Neural cell (in vitro differentiated cells): ENCODE measurements around the gene INHBC. TPM values are rescaled to one million over a fixed set of nuclear protein-coding genes. Genes with fewer than 3 reads are reported as not detected.

Experiments
- H2AFZ ChIP-seq: fragments of 200-600, 300-800 bp; sonication (generic), shearing (Covaris generic); 2 replicates; pipeline ENCODE4 v1.6.0; 2014; ENCODE audit warnings: low read depth, mild to moderate bottlenecking, antibody characterized with exemption, low read length, moderate library complexity
- H3F3A ChIP-seq: fragments of 200-600 bp; shearing (Covaris generic); 2 replicates; pipeline ENCODE4 v1.6.1; 2016; ENCODE audit warnings: mild to moderate bottlenecking, moderate library complexity, mixed read lengths, antibody characterized with exemption, low read length; ENCODE audit not compliant: insufficient read depth, poor library complexity, severe bottlenecking
- H3K27ac ChIP-seq: fragments of 200-600, 300-800 bp; sonication (generic), shearing (Covaris generic); 2 replicates; pipeline ENCODE4 v1.5.1; 2014; ENCODE audit warnings: mild to moderate bottlenecking, low read length, moderate library complexity
- H3K27me3 ChIP-seq: fragments of 300-800, 200-600 bp; sonication (generic), shearing (Covaris generic); 2 replicates; pipeline ENCODE4 v1.6.0; 2014; ENCODE audit warnings: mild to moderate bottlenecking, low read depth, low read length, moderate library complexity; ENCODE audit not compliant: insufficient read depth
- H3K36me3 ChIP-seq: fragments of 300-800, 200-600 bp; sonication (generic), shearing (Covaris generic); 2 replicates; pipeline ENCODE4 v1.5.1; 2014; ENCODE audit warnings: mild to moderate bottlenecking, antibody characterized with exemption, low read length, moderate library complexity; ENCODE audit not compliant: insufficient read depth
- H3K4me2 ChIP-seq: fragments of 300-800, 200-600 bp; sonication (generic), shearing (Covaris generic); 2 replicates; pipeline ENCODE4 v1.6.0; 2014; ENCODE audit warnings: mild to moderate bottlenecking, low read length
- H3K4me3 ChIP-seq: fragments of 300-800, 200-600 bp; sonication (generic), shearing (Covaris generic); 2 replicates; pipeline ENCODE4 v1.5.1; 2014; ENCODE audit warnings: mild to moderate bottlenecking, low read length, moderate library complexity
- H3K79me2 ChIP-seq: fragments of 200-600 bp; shearing (Covaris generic); replicated peaks from 2 replicates; pipeline ENCODE4 v1.6.0; 2014; ENCODE audit warnings: mild to moderate bottlenecking, low read length, moderate library complexity; ENCODE audit not compliant: insufficient read depth
- H3K9ac ChIP-seq: fragments of 300-800, 200-600 bp; sonication (generic), shearing (Covaris generic); 2 replicates; pipeline ENCODE4 v1.6.1; 2016; ENCODE audit warnings: mild to moderate bottlenecking, low read length, mixed read lengths
- H3K9me2 ChIP-seq: fragments of 200-600 bp; shearing (Covaris generic); 2 replicates; pipeline ENCODE4 v1.6.1; 2016; ENCODE audit warnings: mild to moderate bottlenecking, low read length, mixed read lengths; ENCODE audit not compliant: insufficient read depth
- H3K9me3 ChIP-seq: fragments of 200-600, 300-800 bp; sonication (generic), shearing (Covaris generic); 2 replicates; pipeline ENCODE4 v1.6.1; 2016; ENCODE audit warnings: mild to moderate bottlenecking, mixed run types, low read length, moderate library complexity, mixed read lengths
- H4K20me1 ChIP-seq: fragments of 200-600 bp; shearing (Covaris generic); 2 replicates; pipeline ENCODE4 v1.6.1; 2016; ENCODE audit warnings: mild to moderate bottlenecking, mixed run types; ENCODE audit not compliant: insufficient read depth
- EP300 ChIP-seq: fragments of 450-650 bp; conservative IDR thresholded peaks from 2 replicates; pipeline ENCODE4 v1.6.1; 2014; ENCODE audit warnings: antibody characterized with exemption, mild to moderate bottlenecking, moderate library complexity; ENCODE audit not compliant: poor library complexity, severe bottlenecking
- EZH2 ChIP-seq: fragments of 200-600, 300-800 bp; shearing (Covaris generic), sonication (generic); IDR thresholded peaks from 2 replicates; pipeline ENCODE4 v1.6.1; 2014; ENCODE audit warnings: antibody characterized with exemption, low read length, borderline replicate concordance, mild to moderate bottlenecking; ENCODE audit not compliant: insufficient read depth, poor library complexity, severe bottlenecking
- MXI1 ChIP-seq: fragments of 450-650 bp; conservative IDR thresholded peaks from 2 replicates; pipeline ENCODE4 v1.6.1; 2014; ENCODE audit warnings: antibody characterized with exemption, mild to moderate bottlenecking; ENCODE audit not compliant: poor library complexity, severe bottlenecking
- POLR2AphosphoS5 ChIP-seq: IDR thresholded peaks from 2 replicates; pipeline ENCODE4 v1.6.1; 2012
- RAD21 ChIP-seq: fragments of 450-650 bp; conservative IDR thresholded peaks from 2 replicates; pipeline ENCODE4 v1.6.1; 2014; ENCODE audit warnings: antibody characterized with exemption, mild to moderate bottlenecking, moderate library complexity
- SMC3 ChIP-seq: fragments of 450-650 bp; conservative IDR thresholded peaks from 2 replicates; pipeline ENCODE4 v1.6.1; 2014; ENCODE audit warnings: antibody characterized with exemption, mild to moderate bottlenecking, moderate library complexity; ENCODE audit not compliant: poor library complexity
- TAF1 ChIP-seq: IDR thresholded peaks from 2 replicates; pipeline ENCODE4 v1.6.1; 2012; ENCODE audit warnings: low read depth
- polyA plus RNA-seq: library from polyadenylated mRNA; depleted of rRNA; stranded (reverse); fragments of >200 nt; gene quantifications from 2 replicates; pipeline ENCODE4 v1.2.3, GENCODE V29; 2014
- TF ChIP-seq, protein P1 (sequence below): IDR thresholded peaks from 2 replicates; pipeline ENCODE4 v1.6.1; 2012; ENCODE audit warnings: borderline replicate concordance
- TF ChIP-seq, protein P2 (sequence below): fragments of 450-650 bp; IDR thresholded peaks from 2 replicates; pipeline ENCODE4 v1.5.1; 2014; ENCODE audit warnings: antibody characterized with exemption, mild to moderate bottlenecking, moderate library complexity; ENCODE audit not compliant: poor library complexity, severe bottlenecking

The INHBC gene
- polyA plus RNA-seq, 1 donor from 2014 or later = not detected

DNA sequence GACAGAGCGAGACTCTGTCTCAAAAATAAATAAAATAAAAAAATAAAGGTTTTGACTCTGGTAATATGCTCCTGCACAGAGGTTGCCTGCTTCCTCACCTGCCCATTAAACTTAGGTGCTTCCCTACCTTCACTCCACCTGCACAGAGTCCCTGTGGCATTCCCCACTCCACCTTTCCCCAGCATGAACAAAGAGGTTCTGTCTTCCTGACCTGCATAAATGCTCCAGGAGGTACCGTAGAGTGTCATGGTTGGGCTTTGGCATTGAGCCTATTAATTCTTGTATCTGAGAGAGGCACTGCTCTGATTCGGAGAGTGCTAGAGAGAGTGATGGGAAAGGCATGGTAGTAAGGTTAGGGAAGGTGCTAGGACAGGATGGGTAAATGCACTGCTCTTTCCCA, 38.8 kb downstream of the INHBC start:
- Histone ChIP-seq H3K9me2 (no peaks in the 10 kb centered on the region), H3K4me3 (no peak overlapping the region), H3F3A (no peaks in the 10 kb centered on the region), H3K79me2 (no peaks in the 10 kb centered on the region), H3K27ac (no peak overlapping the region), H2AFZ (no peak overlapping the region), H3K9ac (no peak overlapping the region), H3K9me3 (no peaks in the 10 kb centered on the region), H4K20me1 (no peaks in the 10 kb centered on the region), H3K27me3 (peaks cover 76% of the 10 kb centered on the region), H3K36me3 (no peaks in the 10 kb centered on the region), H3K4me2 (no peak overlapping the region)
- TF ChIP-seq POLR2AphosphoS5 (no peak), MXI1 (no peak)

DNA sequence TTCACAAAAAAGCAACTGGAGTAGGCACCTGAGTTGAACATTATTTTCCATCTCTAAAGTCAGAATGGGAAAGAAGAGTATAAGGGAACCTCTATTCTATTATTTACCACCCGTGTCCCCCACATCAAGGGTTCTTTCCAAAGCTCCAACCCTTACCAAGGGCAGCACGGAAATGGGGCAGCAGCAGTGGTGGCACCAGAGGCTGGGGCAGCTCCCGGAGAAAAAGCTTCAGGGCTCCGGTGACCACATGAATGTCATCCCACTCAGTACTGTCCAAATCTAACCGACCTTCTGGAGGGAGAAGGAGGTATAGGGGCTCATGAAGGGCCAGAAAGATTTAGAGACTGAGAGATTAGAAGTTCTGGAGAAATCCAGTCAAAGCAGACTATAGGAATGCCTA, 39.3 kb downstream of the INHBC start:
- Histone ChIP-seq H3K9me3 (no peaks in the 10 kb centered on the region), H3K4me2 (no peak overlapping the region), H3K9ac (no peak overlapping the region), H4K20me1 (no peaks in the 10 kb centered on the region), H3K36me3 (no peaks in the 10 kb centered on the region), H3K79me2 (no peaks in the 10 kb centered on the region), H3K4me3 (no peak overlapping the region), H3K27ac (no peak overlapping the region), H3K27me3 (peaks cover 81% of the 10 kb centered on the region), H3K9me2 (no peaks in the 10 kb centered on the region), H3F3A (no peaks in the 10 kb centered on the region), H2AFZ (no peak overlapping the region)
- TF ChIP-seq EP300 = no peak
- no peak for TF ChIP-seq RAD21
- no peak for TF ChIP-seq TAF1
- no peak for TF ChIP-seq MXI1
- TF ChIP-seq POLR2AphosphoS5 = no peak
- TF ChIP-seq EZH2 = no peak
- TF ChIP-seq SMC3 = no peak

DNA sequence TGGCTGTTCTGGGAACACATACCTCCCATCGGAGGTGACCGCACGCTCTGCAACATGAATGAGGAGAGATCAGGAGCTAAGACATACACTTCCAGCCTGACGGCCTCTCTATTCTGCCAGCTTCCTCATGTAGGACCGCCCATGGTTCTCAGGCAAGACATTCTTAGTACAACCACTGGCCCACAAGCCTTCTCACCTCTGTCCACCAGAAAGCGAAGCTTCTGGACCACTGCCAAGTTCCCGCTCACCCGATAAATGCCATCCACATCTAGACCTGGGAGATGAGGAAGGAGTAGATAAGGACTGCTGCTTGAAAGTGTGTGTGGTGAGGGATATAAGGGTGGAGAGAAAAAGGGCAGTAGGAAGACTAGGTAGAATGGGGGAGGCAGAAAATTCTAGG, 39.8 kb downstream of the INHBC start:
- H2AFZ ChIP-seq = no peak overlapping the region
- no peak overlapping the region for H3K9ac ChIP-seq
- no peaks in the 10 kb centered on the region for H3F3A ChIP-seq
- H3K27me3 ChIP-seq = peaks cover 87% of the 10 kb centered on the region
- no peaks in the 10 kb centered on the region for H3K36me3 ChIP-seq
- H3K4me3 ChIP-seq = no peak overlapping the region
- H3K9me2 ChIP-seq = no peaks in the 10 kb centered on the region
- no peak overlapping the region for H3K27ac ChIP-seq
- no peak overlapping the region for H3K4me2 ChIP-seq
- no peaks in the 10 kb centered on the region for H4K20me1 ChIP-seq
- TF ChIP-seq EZH2 = no peak
- no peak for TF ChIP-seq TAF1
- no peaks in the 10 kb centered on the region for H3K79me2 ChIP-seq
- no peaks in the 10 kb centered on the region for H3K9me3 ChIP-seq

DNA sequence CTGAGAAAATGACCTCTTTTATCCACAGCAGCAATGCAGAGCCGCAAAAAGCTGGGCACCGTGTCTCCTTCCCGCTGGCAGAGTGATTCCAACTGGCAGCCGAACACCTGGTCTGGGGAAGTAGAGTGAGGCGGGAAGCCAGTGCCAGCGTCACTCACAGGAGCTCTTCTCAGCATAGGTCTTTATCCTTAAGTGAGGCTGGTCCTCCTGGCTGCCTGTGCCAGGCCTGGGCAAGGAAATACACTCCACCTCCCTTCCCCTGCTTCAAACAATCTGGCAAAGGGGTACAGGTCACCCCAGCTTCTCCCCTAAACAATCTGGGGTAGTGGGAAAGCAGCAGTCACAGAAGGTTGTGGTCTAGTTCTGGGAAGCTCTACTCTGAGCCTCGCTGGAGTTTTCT, 40.3 kb downstream of the INHBC start:
- H2AFZ ChIP-seq = no peak overlapping the region
- H3K9me3 ChIP-seq = no peaks in the 10 kb centered on the region
- no peaks in the 10 kb centered on the region for H3K36me3 ChIP-seq
- H3K4me3 ChIP-seq = peak overlapping the region; percentile 61
- peaks cover 91% of the 10 kb centered on the region for H3K27me3 ChIP-seq
- peak overlapping the region; percentile 5 for H3K9ac ChIP-seq
- H3K79me2 ChIP-seq = no peaks in the 10 kb centered on the region
- no peaks in the 10 kb centered on the region for H4K20me1 ChIP-seq
- TF ChIP-seq EP300 (no peak), EZH2 (no peak), SMC3 (no peak), TAF1 (no peak), POLR2AphosphoS5 (no peak), RAD21 (no peak), MXI1 (no peak)
- TF ChIP-seq, protein P1, sequence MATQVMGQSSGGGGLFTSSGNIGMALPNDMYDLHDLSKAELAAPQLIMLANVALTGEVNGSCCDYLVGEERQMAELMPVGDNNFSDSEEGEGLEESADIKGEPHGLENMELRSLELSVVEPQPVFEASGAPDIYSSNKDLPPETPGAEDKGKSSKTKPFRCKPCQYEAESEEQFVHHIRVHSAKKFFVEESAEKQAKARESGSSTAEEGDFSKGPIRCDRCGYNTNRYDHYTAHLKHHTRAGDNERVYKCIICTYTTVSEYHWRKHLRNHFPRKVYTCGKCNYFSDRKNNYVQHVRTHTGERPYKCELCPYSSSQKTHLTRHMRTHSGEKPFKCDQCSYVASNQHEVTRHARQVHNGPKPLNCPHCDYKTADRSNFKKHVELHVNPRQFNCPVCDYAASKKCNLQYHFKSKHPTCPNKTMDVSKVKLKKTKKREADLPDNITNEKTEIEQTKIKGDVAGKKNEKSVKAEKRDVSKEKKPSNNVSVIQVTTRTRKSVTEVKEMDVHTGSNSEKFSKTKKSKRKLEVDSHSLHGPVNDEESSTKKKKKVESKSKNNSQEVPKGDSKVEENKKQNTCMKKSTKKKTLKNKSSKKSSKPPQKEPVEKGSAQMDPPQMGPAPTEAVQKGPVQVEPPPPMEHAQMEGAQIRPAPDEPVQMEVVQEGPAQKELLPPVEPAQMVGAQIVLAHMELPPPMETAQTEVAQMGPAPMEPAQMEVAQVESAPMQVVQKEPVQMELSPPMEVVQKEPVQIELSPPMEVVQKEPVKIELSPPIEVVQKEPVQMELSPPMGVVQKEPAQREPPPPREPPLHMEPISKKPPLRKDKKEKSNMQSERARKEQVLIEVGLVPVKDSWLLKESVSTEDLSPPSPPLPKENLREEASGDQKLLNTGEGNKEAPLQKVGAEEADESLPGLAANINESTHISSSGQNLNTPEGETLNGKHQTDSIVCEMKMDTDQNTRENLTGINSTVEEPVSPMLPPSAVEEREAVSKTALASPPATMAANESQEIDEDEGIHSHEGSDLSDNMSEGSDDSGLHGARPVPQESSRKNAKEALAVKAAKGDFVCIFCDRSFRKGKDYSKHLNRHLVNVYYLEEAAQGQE = no peak
- TF ChIP-seq, protein P2, sequence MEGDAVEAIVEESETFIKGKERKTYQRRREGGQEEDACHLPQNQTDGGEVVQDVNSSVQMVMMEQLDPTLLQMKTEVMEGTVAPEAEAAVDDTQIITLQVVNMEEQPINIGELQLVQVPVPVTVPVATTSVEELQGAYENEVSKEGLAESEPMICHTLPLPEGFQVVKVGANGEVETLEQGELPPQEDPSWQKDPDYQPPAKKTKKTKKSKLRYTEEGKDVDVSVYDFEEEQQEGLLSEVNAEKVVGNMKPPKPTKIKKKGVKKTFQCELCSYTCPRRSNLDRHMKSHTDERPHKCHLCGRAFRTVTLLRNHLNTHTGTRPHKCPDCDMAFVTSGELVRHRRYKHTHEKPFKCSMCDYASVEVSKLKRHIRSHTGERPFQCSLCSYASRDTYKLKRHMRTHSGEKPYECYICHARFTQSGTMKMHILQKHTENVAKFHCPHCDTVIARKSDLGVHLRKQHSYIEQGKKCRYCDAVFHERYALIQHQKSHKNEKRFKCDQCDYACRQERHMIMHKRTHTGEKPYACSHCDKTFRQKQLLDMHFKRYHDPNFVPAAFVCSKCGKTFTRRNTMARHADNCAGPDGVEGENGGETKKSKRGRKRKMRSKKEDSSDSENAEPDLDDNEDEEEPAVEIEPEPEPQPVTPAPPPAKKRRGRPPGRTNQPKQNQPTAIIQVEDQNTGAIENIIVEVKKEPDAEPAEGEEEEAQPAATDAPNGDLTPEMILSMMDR = no peak
- no peaks in the 10 kb centered on the region for H3K9me2 ChIP-seq
- no peak overlapping the region for H3K27ac ChIP-seq
- no peak overlapping the region for H3K4me2 ChIP-seq
- H3F3A ChIP-seq = no peaks in the 10 kb centered on the region
